ENCODE results near the gene DAPK1.

- TF ChIP-seq POLR2A (IDR thresholded peaks at IDR 0.05; ENCODE audit: low read length) (no peak), GATA1 (IDR thresholded peaks at IDR 0.05; ENCODE audit: low read depth, low read length) (no peak)
Observed at GRCh38 chr9:87475463-87475862, 22.2 kb upstream of the DAPK1 start.

All from erythroblast (primary cell).